ENCODE measurements around the gene FUT2.

GRCh38 chr19:48735031-48735615 is 39.4 kb downstream of the FUT2 start:
- TF ChIP-seq CTCF (IDR thresholded peaks at IDR 0.05; ENCODE audit: poor library complexity) (peak; percentile 22), EZH2 (IDR thresholded peaks at IDR 0.05; ENCODE audit: borderline replicate concordance) (no peak), EZH2phosphoT487 (IDR thresholded peaks at IDR 0.05; ENCODE audit: low read depth, severe bottlenecking, unreplicated experiment) (no peak)
